MM.1S (cell line): ENCODE data around the gene AXIN2.

Experiments
- EZH2 ChIP-seq: fragments of 300-600 bp; sonication (generic); optimal IDR thresholded peaks from 2 replicates; pipeline ENCODE3; 2017; ENCODE audit warnings: low read depth, mild to moderate bottlenecking, antibody characterized with exemption, low read length, mixed read lengths
- EZH2phosphoT487 ChIP-seq: fragments of 300-600 bp; sonication (generic); IDR thresholded peaks from 2 replicates; pipeline ENCODE4 v1.6.1; 2018; ENCODE audit warnings: antibody characterized with exemption, low read length

DNA sequence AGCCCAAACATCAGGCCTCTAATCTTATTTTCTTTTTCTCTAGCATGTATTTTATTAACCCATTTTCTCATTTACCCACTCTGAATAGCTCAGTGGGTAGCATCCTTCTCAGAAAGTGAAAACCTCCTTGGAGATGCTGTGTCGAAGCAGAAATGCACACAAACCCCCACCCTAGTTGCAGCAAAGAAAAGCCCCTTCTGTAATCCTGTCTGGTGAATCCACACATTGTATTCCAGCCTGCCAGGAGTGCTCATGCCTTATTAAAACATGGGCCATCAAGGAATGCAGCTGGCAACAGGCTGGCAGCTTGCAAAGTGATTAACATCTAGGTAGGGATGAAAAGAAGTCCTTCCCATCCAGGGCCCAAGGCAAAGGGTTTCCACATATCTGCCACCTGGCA, 39.7 kb upstream of the AXIN2 start:
- TF ChIP-seq EZH2 (no peak), EZH2phosphoT487 (no peak)
